Fibroblast of skin of back (primary cell): ENCODE measurements around the gene CR1.
A peak's percentile ranks its signal among the peaks of the same experiment; 100 is the strongest.
"Not testable (repeated sequence)": the region's sequence is repeated elsewhere in the genome, so short reads cannot be mapped to it uniquely, and the experiment has no call there.

Source experiments
- DNase-seq: peaks from one replicate; pipeline ENCODE4 v3.0.0-alpha.2; 2013

The CR1 gene

GRCh38 chr1:207645635-207646081, 149.7 kb downstream of the CR1 start:
- no peak for DNase-seq

- DNase-seq, result no peak
Observed at GRCh38 chr1:207646171-207646570, 150.2 kb downstream of the CR1 start.

GRCh38 chr1:207646944-207647579, 151.1 kb downstream of the CR1 start:
- no peak for DNase-seq

GRCh38 chr1:207647671-207648333, 151.8 kb downstream of the CR1 start:
- DNase-seq, result no peak

GRCh38 chr1:207648334-207649209, 152.6 kb downstream of the CR1 start:
- no peak for DNase-seq

GRCh38 chr1:207649210-207649753, 153.3 kb downstream of the CR1 start:
- DNase-seq, result no peak

- no peak for DNase-seq
Observed at GRCh38 chr1:207649865-207650580, 154.1 kb downstream of the CR1 start.

- no peak for DNase-seq
Observed at GRCh38 chr1:207651583-207651982, 155.6 kb downstream of the CR1 start.

- peak; percentile 7 for DNase-seq
Observed at GRCh38 chr1:207654320-207654719, 158.4 kb downstream of the CR1 start.

- DNase-seq, result no peak
Observed at GRCh38 chr1:207658408-207658807, 162.5 kb downstream of the CR1 start.

- no peak for DNase-seq
Observed at GRCh38 chr1:207658904-207659485, 163.0 kb downstream of the CR1 start.

- DNase-seq, result no peak
Observed at GRCh38 chr1:207659545-207660153, 163.7 kb downstream of the CR1 start.

- DNase-seq, result not testable (repeated sequence)
Observed at GRCh38 chr1:207661420-207661819, 165.5 kb downstream of the CR1 start.

GRCh38 chr1:207666342-207666741, 170.4 kb downstream of the CR1 start:
- DNase-seq, result no peak

- DNase-seq, result no peak
Observed at GRCh38 chr1:207669528-207670009, 173.6 kb downstream of the CR1 start.

GRCh38 chr1:207670192-207670591, 174.2 kb downstream of the CR1 start:
- no peak for DNase-seq

- DNase-seq, result no peak
Observed at GRCh38 chr1:207670997-207671396, 175.0 kb downstream of the CR1 start.

- peak; percentile 41 for DNase-seq
Observed at GRCh38 chr1:207672522-207673130, 176.7 kb downstream of the CR1 start.

- DNase-seq, result no peak
Observed at GRCh38 chr1:207673399-207673798, 177.4 kb downstream of the CR1 start.

GRCh38 chr1:207676153-207676552, 180.2 kb downstream of the CR1 start:
- no peak for DNase-seq
